Tibial nerve (tissue), 4 donors: ENCODE data around the gene DLK2. TPM values are rescaled to one million over a fixed set of nuclear protein-coding genes. Genes with fewer than 3 reads are reported as not detected.
"Not testable (repeated sequence)": the region's sequence is repeated elsewhere in the genome, so short reads cannot be mapped to it uniquely, and the experiment has no call there.

Experiments used
- DNase-seq, 2 donors: peaks; one replicate each; pipeline ENCODE4 v3.0.0-alpha.2; 2019; ENCODE audit warnings: low spot score in 2 of 2
- H3K27ac ChIP-seq, 4 donors: fragments of 200-600 bp; sonication (generic) in 3 of 4; one replicate each; pipeline ENCODE4 v1.5.1; 2017 to 2019; ENCODE audit warnings: mild to moderate bottlenecking in 1 of 4
- H3K27me3 ChIP-seq, 2 donors: fragments of 200-600 bp; sonication (generic) in 1 of 2; one replicate each; pipeline versions ENCODE4 v1.5.1 to v1.6.0; 2017 to 2019
- H3K36me3 ChIP-seq, 3 donors: fragments of 200-600 bp; sonication (generic); one replicate each; pipeline ENCODE4 v1.5.1; 2018 to 2019
- H3K4me1 ChIP-seq, 4 donors: fragments of 200-600 bp; sonication (generic) in 3 of 4; one replicate each; pipeline ENCODE4 v1.5.1; 2017 to 2019
- H3K4me3 ChIP-seq, 4 donors: fragments of 200-600 bp; sonication (generic) in 3 of 4; one replicate each; pipeline ENCODE4 v1.5.1; 2017 to 2019; ENCODE audit warnings: mild to moderate bottlenecking in 1 of 4, moderate library complexity in 1 of 4
- H3K9me3 ChIP-seq, 4 donors: fragments of 200-600 bp; sonication (generic) in 3 of 4; one replicate each; pipeline ENCODE4 v1.5.1; 2017 to 2019
- CTCF ChIP-seq, 5 experiments: fragments of 200-600 bp in 3 of 5; fragments of 450-650 bp in 2 of 5; sonication (generic) in 3 of 5; IDR thresholded peaks; one replicate each; pipeline ENCODE4 v1.5.1; 2016 to 2019; ENCODE audit warnings: antibody characterized with exemption in 5 of 5, mild to moderate bottlenecking in 3 of 5, moderate library complexity in 2 of 5
- EP300 ChIP-seq, 2 donors: sonication (generic); formaldehyde crosslinking; IDR thresholded peaks; one replicate each; pipeline ENCODE4 v1.6.1; 2017; ENCODE audit warnings: antibody characterized with exemption in 2 of 2, mild to moderate bottlenecking in 1 of 2
- POLR2A ChIP-seq, 2 donors: fragments of 450-650 bp; IDR thresholded peaks; one replicate each; pipeline ENCODE4 v1.6.1; 2017; ENCODE audit warnings: antibody characterized with exemption in 2 of 2, mild to moderate bottlenecking in 2 of 2, moderate library complexity in 2 of 2
- WGBS, 2 donors: methylation state at CpG; one replicate each; pipeline ENCODE4 v1.1.5; 2018; 5-methylcytosine and 5-hydroxymethylcytosine counted together
- total RNA-seq, 4 donors: library from RNA; depleted of rRNA; stranded (reverse); fragments of >200 nt; gene quantifications; one replicate each; pipeline ENCODE4 v1.1.0, GENCODE V29; 2016

Gene DLK2
- total RNA-seq, 4 donors from 2014 or later = 1.0 to 3.5 TPM; not detected in 2

GRCh38 chr6:43465948-43466347 is 10.6 kb upstream of the DLK2 start:
- TF ChIP-seq CTCF (IDR thresholded peaks at IDR 0.05) = no peak
- TF ChIP-seq POLR2A (IDR thresholded peaks at IDR 0.05) = no peak
- TF ChIP-seq EP300 (IDR thresholded peaks at IDR 0.05) = no peak
- no peak for DNase-seq
- Histone ChIP-seq H3K4me3 (no peak overlapping the region), H3K9me3 (no peaks in the 10 kb centered on the region), H3K36me3 (no peaks in the 10 kb centered on the region), H3K27ac (no peak overlapping the region), H3K4me1 (no peaks in the 10 kb centered on the region), H3K27me3 (peaks cover 0 to 50% of the 10 kb centered on the region in 2 donors)
- WGBS, 2 donors = 67 to 69% methylated on average over 2 of the region's 2 CpGs

GRCh38 chr6:43464337-43464736 is 9.0 kb upstream of the DLK2 start:
- no peak overlapping the region for H3K4me3 ChIP-seq
- TF ChIP-seq POLR2A (IDR thresholded peaks at IDR 0.05) (no peak), CTCF (IDR thresholded peaks at IDR 0.05) (no peak), EP300 (IDR thresholded peaks at IDR 0.05) (no peak)
- no peaks in the 10 kb centered on the region for H3K9me3 ChIP-seq
- H3K36me3 ChIP-seq = no peaks in the 10 kb centered on the region
- no peak for DNase-seq
- WGBS, 2 donors = 86 to 89% methylated on average over 8 of the region's 8 CpGs
- H3K27ac ChIP-seq = no peak overlapping the region
- peaks cover 0 to 63% of the 10 kb centered on the region in 2 donors for H3K27me3 ChIP-seq
- H3K4me1 ChIP-seq = no peaks in the 10 kb centered on the region

GRCh38 chr6:43461936-43462335 is 6.6 kb upstream of the DLK2 start:
- DNase-seq = no peak
- Histone ChIP-seq H3K27ac (no peak overlapping the region), H3K27me3 (peaks cover 0 to 80% of the 10 kb centered on the region in 2 donors), H3K4me3 (no peak overlapping the region), H3K4me1 (no peaks in the 10 kb centered on the region), H3K9me3 (no peaks in the 10 kb centered on the region), H3K36me3 (no peaks in the 10 kb centered on the region)
- no peak for TF ChIP-seq EP300 (IDR thresholded peaks at IDR 0.05)
- TF ChIP-seq CTCF (IDR thresholded peaks at IDR 0.05) = no peak
- no peak for TF ChIP-seq POLR2A (IDR thresholded peaks at IDR 0.05)
- WGBS, 2 donors = 64 to 70% methylated on average over 5 of the region's 5 CpGs

- Histone ChIP-seq H3K27ac (no peak overlapping the region), H3K4me3 (no peak overlapping the region), H3K9me3 (peaks cover 0 to 14% (median 0%) of the 10 kb centered on the region in 4 donors), H3K27me3 (peaks cover 0 to 85% of the 10 kb centered on the region in 2 donors), H3K36me3 (no peaks in the 10 kb centered on the region), H3K4me1 (peaks cover 0 to 7% (median 0%) of the 10 kb centered on the region in 4 donors)
- TF ChIP-seq POLR2A (IDR thresholded peaks at IDR 0.05) = no peak
- TF ChIP-seq CTCF (IDR thresholded peaks at IDR 0.05) = no peak
- no peak for TF ChIP-seq EP300 (IDR thresholded peaks at IDR 0.05)
- WGBS, 2 donors = 77 to 79% methylated on average over 4 of the region's 4 CpGs
- no peak for DNase-seq
These were observed 4.7 kb upstream of the DLK2 start for GRCh38 chr6:43460032-43460431.

GRCh38 chr6:43459535-43459934 is 4.2 kb upstream of the DLK2 start:
- Histone ChIP-seq H3K4me1 (peaks cover 0 to 7% (median 0%) of the 10 kb centered on the region in 4 donors), H3K27ac (no peak overlapping the region), H3K36me3 (no peaks in the 10 kb centered on the region), H3K4me3 (no peak overlapping the region), H3K9me3 (peaks cover 0 to 19% (median 0%) of the 10 kb centered on the region in 4 donors), H3K27me3 (peaks cover 0 to 89% of the 10 kb centered on the region in 2 donors)
- DNase-seq = no peak
- WGBS, 2 donors = 79 to 93% methylated on average over 1 of the region's 1 CpG
- TF ChIP-seq EP300 (IDR thresholded peaks at IDR 0.05) (no peak), POLR2A (IDR thresholded peaks at IDR 0.05) (no peak), CTCF (IDR thresholded peaks at IDR 0.05) (no peak)

GRCh38 chr6:43458154-43458553 is 2.8 kb upstream of the DLK2 start:
- H3K27ac ChIP-seq, H3K4me1 ChIP-seq, H3K4me3 ChIP-seq, DNase-seq, H3K36me3 ChIP-seq: not testable (repeated sequence)
- 89 to 90% methylated on average over 15 of the region's 15 CpGs for WGBS, 2 donors
- Histone ChIP-seq H3K27me3 (peaks cover 0 to 77% of the 10 kb centered on the region in 2 donors), H3K9me3 (peaks cover 0 to 20% (median 0%) of the 10 kb centered on the region in 4 donors)
